Esophagus squamous epithelium (tissue), 5 donors: Measurements from ENCODE around the gene DCTN1. TPM values are rescaled to one million over a fixed set of nuclear protein-coding genes. Genes with fewer than 3 reads are reported as not detected.

Source experiments
- DNase-seq: peaks from one replicate; lab custom pipeline; 2025; lab: John Stamatoyannopoulos, UW
- H3K27ac ChIP-seq, 4 donors: fragments of 200-600 bp; sonication (generic); one replicate each; pipeline ENCODE4 v1.5.1; 2016 to 2019; ENCODE audit warnings: mild to moderate bottlenecking in 1 of 4
- H3K27me3 ChIP-seq, 4 donors: fragments of 200-600 bp; sonication (generic); 1 replicate in 3 of 4; 2 replicates in 1 of 4; pipeline versions ENCODE4 v1.5.1 to v1.6.0; 2017 to 2021; ENCODE audit warnings: antibody characterized with exemption in 1 of 4
- H3K36me3 ChIP-seq, 3 donors: fragments of 200-600 bp; sonication (generic); one replicate each; pipeline ENCODE4 v1.5.1; 2016 to 2019
- H3K4me1 ChIP-seq, 3 donors: fragments of 200-600 bp; sonication (generic); one replicate each; pipeline ENCODE4 v1.5.1; 2017 to 2019
- H3K4me3 ChIP-seq, 4 donors: fragments of 200-600 bp; sonication (generic); 1 replicate in 3 of 4; 2 replicates in 1 of 4; pipeline ENCODE4 v1.5.1; 2016 to 2019; ENCODE audit warnings: mild to moderate bottlenecking in 2 of 4, moderate library complexity in 1 of 4
- H3K9me3 ChIP-seq, 3 donors: fragments of 200-600 bp; sonication (generic); one replicate each; pipeline ENCODE4 v1.5.1; 2016 to 2019
- CTCF ChIP-seq, 6 experiments: fragments of 450-650 bp in 4 of 6; fragments of 200-600 bp in 2 of 6; sonication (generic) in 2 of 6; IDR thresholded peaks; one replicate each; pipeline ENCODE4 v1.5.1; 2016 to 2019; ENCODE audit warnings: antibody characterized with exemption in 6 of 6, mild to moderate bottlenecking in 4 of 6, moderate library complexity in 4 of 6
- POLR2A ChIP-seq, 4 donors: fragments of 450-650 bp; IDR thresholded peaks; one replicate each; pipeline ENCODE4 v1.6.1; 2017; ENCODE audit warnings: antibody characterized with exemption in 4 of 4, mild to moderate bottlenecking in 4 of 4, moderate library complexity in 3 of 4
- WGBS, 2 donors: methylation state at CpG; one replicate each; pipeline ENCODE4 v1.1.5; 2018; 5-methylcytosine and 5-hydroxymethylcytosine counted together
- intact Hi-C: fragments of 100-400 bp; cut with DNase I; formaldehyde crosslinking; loops from one replicate; pipeline ENCODE4 v1.15.0; 2022
- total RNA-seq, 4 donors: library from RNA; depleted of rRNA; stranded (reverse); fragments of >200 nt; gene quantifications; one replicate each; pipeline ENCODE4 v1.1.0, GENCODE V29; 2016
- donor health status: DM: yes; HTN: yes; CAD: no.

The DCTN1 gene
- total RNA-seq, 4 donors from 2014 or later = 67.1 to 80.1 (median 75.0) TPM

- no peak for TF ChIP-seq CTCF (IDR thresholded peaks at IDR 0.05)
- TF ChIP-seq POLR2A (IDR thresholded peaks at IDR 0.05) = no peak
- no peak overlapping the region for H3K27ac ChIP-seq
- H3K36me3 ChIP-seq = peaks cover 35 to 66% (median 52%) of the 10 kb centered on the region in 3 donors
- no peak for DNase-seq
- H3K9me3 ChIP-seq = no peaks in the 10 kb centered on the region
- 96 to 97% methylated on average over 3 to 9 of the region's 9 CpGs for WGBS, 2 donors
- H3K4me3 ChIP-seq = no peak overlapping the region
- H3K4me1 ChIP-seq = peaks cover 0 to 33% (median 12%) of the 10 kb centered on the region in 3 donors
- intact Hi-C loops = no loop called here
- no peaks in the 10 kb centered on the region for H3K27me3 ChIP-seq
Observed at GRCh38 chr2:74371421-74371820, 8.7 kb downstream of the DCTN1 start.

- intact Hi-C loops = no loop called here
- no peak for DNase-seq
- Histone ChIP-seq H3K27ac (no peak overlapping the region), H3K4me1 (peaks cover 0 to 25% (median 12%) of the 10 kb centered on the region in 3 donors), H3K36me3 (peaks cover 48 to 68% (median 64%) of the 10 kb centered on the region in 3 donors), H3K27me3 (no peaks in the 10 kb centered on the region), H3K9me3 (no peaks in the 10 kb centered on the region), H3K4me3 (no peak overlapping the region)
- TF ChIP-seq CTCF (IDR thresholded peaks at IDR 0.05) (no peak), POLR2A (IDR thresholded peaks at IDR 0.05) (no peak)
- WGBS, 2 donors = 90 to 98% methylated on average over 6 to 7 of the region's 7 CpGs
Observed at GRCh38 chr2:74369976-74370375, 10.1 kb downstream of the DCTN1 start.

GRCh38 chr2:74368499-74368898, 11.6 kb downstream of the DCTN1 start:
- DNase-seq = no peak
- Histone ChIP-seq H3K4me1 (peaks cover 0 to 10% (median 4%) of the 10 kb centered on the region in 3 donors), H3K27me3 (no peaks in the 10 kb centered on the region), H3K36me3 (peaks cover 55 to 83% (median 78%) of the 10 kb centered on the region in 3 donors), H3K9me3 (no peaks in the 10 kb centered on the region), H3K27ac (no peak overlapping the region), H3K4me3 (no peak overlapping the region)
- intact Hi-C loops = no loop called here
- TF ChIP-seq POLR2A (IDR thresholded peaks at IDR 0.05) = no peak
- TF ChIP-seq CTCF (IDR thresholded peaks at IDR 0.05) = no peak
- 77 to 92% methylated on average over 4 to 5 of the region's 5 CpGs for WGBS, 2 donors

DNA sequence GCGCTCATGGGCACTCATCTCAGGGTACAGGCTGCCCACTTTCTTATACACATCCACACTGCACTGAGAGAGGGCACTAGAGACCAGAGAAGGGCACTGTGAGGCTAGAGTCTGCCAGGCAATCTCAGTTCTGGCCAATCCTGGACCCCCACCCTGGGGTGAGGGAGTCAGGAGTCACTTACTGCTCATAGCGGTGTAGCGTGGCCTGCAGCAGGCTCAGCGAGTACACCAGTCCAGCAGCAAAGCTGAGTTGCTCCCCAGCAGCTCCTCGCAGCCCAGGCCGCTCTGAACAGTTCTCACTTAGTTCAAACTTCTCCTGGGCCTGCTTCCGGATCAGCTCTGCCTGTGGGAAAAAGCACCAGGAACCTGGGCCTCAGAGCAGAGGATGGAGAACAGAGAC, 12.3 kb downstream of the DCTN1 start:
- peaks cover 63 to 90% (median 85%) of the 10 kb centered on the region in 3 donors for H3K36me3 ChIP-seq
- no peak overlapping the region for H3K27ac ChIP-seq
- H3K27me3 ChIP-seq = no peaks in the 10 kb centered on the region
- no peak overlapping the region for H3K4me3 ChIP-seq
- peaks cover 0 to 3% (median 0%) of the 10 kb centered on the region in 3 donors for H3K4me1 ChIP-seq
- 99 to 100% methylated on average over 1 to 7 of the region's 7 CpGs for WGBS, 2 donors
- no peaks in the 10 kb centered on the region for H3K9me3 ChIP-seq
- intact Hi-C loops = no loop called here
- DNase-seq = no peak
- TF ChIP-seq CTCF (IDR thresholded peaks at IDR 0.05) (no peak), POLR2A (IDR thresholded peaks at IDR 0.05) (no peak)

- H3K27ac ChIP-seq = no peak overlapping the region
- no peaks in the 10 kb centered on the region for H3K9me3 ChIP-seq
- no peaks in the 10 kb centered on the region for H3K27me3 ChIP-seq
- H3K4me3 ChIP-seq = no peak overlapping the region
- WGBS, 2 donors = 86 to 93% methylated on average over 1 to 2 of the region's 3 CpGs
- peaks cover 73 to 100% (median 96%) of the 10 kb centered on the region in 3 donors for H3K36me3 ChIP-seq
- DNase-seq = no peak
- intact Hi-C loops = no loop called here
- H3K4me1 ChIP-seq = no peaks in the 10 kb centered on the region
- no peak for TF ChIP-seq CTCF (IDR thresholded peaks at IDR 0.05)
- no peak for TF ChIP-seq POLR2A (IDR thresholded peaks at IDR 0.05)
Observed at GRCh38 chr2:74366036-74366435, 14.1 kb downstream of the DCTN1 start.
